Measurements from ENCODE around the gene TRMT61A.
A peak's percentile ranks its signal among the peaks of the same experiment; 100 is the strongest.

Gene TRMT61A

DNA sequence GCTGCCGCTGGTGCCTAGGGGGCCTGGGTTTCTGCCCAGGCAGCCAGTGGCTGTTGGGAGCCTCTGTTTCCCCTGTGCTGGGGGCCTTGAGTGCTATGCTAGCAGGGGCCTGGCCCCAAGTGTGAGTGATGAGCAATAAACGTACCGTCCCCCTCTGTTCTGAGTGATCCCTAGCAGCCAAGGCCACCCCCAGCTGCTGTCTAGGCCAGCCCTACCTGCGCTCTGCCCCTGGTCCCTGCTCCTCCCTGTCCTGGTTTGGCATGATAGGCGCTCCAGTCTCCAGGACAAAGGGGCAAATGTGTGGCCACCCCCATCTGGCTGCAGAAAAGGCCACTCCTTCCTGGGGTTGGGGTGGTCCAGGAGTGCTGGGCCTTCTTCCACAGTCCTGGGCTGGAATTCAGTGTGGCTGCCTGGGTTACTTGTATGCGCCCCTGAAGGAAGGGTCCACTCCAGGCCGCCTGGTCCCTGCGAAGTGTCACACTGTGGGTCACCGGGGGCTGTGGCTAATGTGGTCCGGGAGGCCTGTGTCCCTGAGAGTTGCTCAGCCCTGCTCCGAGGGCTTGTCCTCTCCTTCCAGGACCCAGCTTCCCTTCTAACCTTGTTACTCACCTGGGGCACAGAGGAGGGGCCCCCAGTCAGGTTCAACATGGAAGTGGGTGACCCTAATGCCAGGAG, 7.0 kb downstream of the TRMT61A start:
- no peak for DNase-seq

DNA sequence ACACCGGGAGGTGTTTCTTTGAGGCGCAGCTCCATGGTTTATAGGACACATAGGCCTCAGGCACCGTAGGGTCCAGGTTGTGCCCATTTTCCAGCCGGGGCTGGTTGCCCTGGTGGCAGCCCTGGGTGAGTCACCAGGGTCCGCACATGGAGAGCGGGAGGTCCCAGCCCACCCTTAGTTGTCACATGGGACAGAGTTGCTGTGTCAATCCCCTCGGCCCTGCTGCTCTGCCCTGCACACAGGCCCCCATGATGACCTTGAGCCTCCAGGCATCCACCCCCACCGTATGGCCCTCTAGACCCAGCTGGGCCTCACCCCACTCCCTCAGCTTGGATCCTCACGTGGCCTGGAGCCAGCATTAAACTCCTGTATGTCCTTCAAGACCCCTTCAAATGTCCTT, 7.7 kb downstream of the TRMT61A start:
- no peak for DNase-seq

DNA sequence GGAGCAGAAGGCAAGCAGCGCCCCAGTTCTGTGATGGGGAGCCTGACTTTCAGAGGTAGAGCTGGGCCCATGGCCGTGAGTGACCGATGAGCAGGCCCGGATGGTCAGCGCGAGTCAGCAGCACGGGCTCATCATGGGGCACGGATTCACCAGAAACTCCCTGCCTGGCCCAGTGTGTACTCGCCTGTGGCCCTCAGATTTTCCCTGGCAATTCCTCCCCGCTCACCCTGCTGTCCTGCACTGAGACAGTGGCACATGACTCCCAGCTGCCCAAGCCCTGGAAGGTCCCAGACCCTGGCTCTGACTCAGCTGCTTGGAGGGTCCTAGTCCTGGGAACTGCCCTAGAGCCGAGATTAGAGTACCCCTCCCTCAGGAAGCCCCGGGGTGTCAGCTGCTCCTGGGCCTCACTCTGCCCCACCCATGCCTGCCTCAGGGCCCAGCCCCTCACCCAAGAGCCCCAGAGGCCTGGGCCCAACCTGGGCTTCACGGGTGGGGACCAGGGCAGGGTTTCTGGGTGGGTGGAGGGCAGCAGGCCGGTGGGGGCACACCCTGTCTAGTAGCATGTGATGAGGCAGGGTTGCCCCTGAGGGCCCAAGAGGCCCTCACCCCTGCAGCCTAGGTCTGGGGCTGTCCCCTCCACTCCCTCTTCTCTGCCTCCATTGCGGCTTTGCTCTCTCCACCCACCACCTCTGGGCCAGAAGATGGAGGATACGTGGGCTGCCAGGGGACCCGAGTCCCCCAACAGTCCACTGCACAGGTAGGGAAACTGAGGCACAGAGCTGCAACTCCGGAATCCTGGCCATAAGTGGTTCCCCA, 8.4 kb downstream of the TRMT61A start:
- DNase-seq: no peak

DNA sequence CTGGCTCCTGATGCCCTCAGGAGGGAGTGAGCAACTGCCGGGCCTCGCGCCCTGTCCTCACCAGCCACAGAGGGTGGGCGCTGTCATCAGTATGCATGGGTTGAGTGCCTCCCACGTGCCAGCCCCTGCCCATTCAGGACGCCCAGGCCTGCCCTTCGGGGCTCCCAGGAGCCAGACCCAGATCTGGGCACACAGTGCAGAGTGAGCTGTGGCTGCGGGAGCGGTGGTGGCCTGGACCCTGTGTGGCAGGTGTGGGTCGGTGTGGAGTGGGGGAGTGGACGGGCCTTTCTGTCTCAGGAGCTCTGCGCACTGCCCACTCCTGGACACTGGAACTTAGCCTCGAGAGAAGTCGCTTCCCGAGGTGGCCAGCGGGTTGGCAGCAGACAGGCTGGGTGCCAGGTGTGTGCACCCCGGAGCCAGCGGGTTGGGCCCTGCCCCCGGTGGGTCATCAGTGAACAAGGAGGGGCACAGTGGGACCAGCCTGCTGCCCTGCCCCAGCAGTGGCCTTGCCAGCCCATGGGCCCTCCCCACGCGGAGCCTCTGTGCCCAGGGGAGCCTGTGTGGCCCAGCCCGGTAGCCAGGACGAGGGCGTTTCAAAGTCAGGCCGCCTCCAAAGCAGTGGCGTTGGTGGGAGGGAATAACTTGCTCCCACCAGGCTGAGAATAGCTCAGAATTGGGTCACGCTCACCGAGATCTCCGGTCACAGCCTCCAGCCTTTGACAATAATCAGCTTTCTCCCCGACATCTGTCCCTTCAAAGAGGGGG, 9.5 kb downstream of the TRMT61A start:
- DNase-seq: no peak

DNA sequence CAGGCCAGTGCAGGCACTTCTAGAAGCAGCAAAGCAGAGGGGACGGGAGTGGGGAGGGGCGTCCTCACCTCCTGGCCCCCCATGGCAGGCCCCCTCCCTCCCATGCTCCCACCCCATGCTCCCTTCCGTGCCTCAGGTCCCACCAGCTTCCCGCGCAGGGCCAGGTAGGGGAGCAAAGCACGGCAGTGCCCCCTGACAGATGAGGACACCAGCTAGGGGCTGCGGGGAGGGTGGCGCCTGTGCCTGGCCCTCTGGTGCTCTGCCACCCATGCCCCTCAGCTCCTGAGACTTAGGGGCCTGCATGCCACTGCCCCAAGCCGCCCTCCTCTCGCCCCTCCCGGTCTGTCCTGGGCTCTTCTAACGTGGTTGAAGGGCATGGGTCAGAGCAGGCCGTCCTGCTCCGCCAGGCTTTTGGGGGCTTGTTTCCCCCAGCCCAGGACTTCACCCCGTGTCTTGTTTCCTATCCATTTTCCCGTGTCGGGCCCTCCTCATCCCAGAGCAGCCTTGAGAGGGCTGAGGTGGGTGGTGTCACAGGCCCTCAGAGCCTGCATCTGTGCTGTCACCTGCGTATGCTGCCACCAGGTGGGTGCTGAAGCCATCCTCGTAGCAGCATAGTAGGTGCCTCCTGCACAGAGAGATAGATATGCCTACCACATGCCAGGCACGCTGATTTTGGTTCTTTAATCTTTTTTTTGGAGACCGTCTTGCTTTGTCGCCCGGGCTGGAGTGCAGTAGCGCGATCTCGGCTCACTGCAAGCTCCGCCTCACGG, 10.2 kb downstream of the TRMT61A start:
- DNase-seq: no peak

DNA sequence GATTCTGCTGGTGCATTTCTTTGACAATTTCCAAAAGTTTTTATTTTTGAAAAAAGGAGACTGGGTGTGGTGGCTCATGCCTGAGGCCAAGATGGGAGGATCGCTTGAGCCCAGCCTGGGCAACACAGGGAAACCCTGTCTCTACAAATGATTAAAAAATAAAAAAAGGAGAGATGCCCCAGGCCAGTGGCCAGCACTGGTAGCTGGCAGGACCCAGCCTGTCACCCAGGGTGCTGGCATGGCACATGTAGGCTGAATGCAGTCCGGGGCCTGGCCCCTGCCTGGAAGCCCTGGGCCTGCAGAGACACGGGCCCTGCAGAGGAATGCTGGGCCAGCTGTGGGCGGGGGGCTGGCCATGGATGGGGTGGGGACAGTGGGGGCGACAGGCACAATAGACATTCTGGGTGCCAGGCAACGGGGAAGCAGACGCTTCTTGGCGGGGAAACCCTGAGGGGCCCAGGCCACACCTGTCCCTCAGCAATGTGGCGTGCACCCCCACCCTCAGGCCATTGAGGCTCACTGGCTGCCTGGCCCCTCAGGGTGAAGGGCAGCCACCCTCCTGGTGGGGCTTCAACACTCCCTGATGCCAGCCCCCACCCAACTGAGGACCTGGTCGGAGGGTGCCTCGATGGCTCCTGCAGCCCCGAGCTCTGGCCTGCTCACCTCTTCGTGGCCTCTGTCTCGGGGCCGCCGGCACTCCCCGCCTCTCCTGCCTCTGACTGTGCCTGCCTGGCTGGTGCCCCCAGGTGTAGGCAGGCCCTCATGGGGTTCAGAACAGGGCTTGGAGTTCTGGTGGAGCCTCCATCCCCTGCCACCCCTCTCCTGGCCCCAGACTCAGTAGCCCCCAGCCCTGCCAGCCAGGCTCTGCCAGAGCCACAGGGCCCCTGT, 12.1 kb downstream of the TRMT61A start:
- no peak for DNase-seq

DNA sequence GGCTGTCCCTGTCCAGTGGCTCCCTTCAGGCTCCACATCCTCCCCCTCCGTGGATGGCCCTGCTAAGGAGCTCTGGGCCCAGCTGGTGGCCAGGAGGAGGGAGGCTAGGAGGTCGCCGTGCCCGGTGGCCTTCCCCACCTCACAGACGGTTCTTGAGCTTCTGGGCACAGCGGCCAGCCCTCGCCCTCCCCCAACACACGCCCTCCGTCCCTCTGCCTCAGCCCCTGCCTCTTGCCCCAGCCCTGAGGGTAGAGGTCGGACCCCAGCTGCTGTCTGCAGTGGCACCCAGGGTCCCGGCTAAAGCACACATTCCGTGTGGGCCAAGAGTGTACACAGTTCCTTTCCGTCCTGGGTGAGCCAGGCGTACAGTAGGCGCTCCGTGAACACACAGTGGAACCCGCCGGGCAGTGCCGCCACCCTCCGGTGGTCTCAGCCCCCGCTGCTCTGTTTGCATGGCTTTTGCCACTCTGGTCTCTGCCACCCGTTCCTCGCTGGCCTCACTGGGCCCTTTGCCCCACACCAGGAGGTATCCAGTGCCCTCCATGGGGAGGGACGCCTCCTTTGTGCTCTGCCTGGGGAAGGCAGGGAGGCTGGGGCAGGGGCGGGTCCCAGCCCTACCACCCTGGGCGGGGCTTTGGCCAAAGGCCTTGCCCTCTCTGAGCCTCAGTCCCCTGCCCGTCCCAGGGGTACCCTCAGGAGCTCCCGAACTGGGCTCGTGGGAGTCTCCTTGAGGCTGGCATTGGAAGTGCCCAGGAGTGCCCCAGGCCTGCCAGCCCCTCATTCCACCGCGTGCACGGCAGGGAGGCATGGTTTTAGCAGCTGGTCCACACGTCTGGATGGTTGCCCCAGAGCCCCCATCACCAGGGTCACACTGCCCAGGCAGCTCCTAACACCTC, 13.0 kb downstream of the TRMT61A start:
- DNase-seq: no peak

DNA sequence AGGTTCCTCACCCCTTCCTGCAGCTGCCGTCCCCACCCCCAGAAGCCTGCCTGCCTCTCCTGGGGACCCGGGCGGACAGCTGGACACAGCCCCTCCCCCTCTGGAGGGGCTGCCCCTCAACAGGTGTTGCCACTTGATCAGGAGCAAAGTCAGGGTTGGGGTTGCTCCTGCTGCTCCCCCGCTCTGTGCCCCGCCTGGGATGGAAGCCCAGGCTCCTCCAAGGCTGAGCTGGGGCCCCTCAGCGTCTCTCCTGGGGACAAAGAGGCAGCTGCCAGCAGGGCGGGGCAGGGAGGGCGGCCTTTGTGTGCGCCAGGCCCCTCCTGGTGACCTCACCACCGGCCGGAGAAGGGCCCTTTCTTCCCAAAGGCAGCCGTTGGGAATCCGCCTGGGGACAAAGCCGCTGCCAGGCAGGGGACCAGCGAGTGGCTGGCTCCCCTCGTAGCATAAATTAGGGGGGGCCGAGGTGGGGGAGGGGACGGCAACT, 13.7 kb downstream of the TRMT61A start:
- peak; percentile 55 for DNase-seq

DNA sequence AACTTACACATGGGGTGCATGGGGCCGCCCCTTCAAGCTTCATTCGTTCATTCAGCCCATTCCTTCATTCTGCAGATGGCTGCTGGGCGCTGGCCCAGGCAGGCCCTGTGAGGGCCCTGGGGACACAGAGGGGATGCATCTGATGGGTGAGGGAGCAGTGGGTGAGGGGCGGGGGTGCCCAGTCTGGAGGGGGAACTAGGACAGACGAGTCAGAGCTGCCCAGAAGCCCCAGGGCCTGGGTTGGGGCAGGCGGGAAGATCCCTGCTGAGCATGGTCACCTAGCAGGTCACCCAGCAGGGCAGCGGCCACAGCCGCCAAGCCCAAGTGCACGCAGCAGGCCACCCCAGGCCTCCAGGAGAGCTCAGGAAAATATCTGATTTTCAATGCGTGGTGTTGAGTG, 14.1 kb downstream of the TRMT61A start:
- no peak for DNase-seq

DNA sequence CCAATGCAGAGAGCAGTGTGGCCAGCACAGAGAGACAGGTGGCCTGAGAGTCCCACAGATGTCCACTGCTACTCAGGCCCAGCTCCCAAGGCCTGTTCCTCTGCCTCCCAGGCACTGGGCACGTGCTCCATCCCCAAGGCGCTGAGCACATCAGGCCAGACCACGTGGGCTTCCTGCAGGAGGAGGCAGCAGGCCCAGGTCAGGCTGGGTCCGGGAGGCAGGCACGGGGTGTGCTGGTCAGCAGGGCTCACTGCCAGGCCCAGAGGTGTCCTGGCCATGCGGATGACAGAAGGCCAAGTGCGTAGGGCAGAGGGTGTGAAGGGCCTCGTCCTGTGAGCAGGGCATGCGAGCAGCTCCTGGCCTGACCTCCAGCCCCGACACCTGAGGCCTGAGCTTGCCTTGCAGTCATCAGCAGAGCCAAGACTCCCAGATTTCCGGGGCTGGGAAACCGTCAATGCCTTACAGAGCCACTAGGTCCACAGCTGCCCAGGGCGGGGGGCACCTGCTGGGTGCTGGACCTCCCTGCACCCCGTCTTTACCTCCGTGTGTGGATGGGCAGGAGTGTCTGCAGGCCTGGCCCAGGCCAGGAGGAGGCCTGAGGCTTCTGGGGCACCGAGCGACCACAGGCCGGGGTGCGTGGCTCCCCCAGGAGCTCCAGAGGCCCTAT, 14.9 kb downstream of the TRMT61A start:
- DNase-seq: no peak

DNA sequence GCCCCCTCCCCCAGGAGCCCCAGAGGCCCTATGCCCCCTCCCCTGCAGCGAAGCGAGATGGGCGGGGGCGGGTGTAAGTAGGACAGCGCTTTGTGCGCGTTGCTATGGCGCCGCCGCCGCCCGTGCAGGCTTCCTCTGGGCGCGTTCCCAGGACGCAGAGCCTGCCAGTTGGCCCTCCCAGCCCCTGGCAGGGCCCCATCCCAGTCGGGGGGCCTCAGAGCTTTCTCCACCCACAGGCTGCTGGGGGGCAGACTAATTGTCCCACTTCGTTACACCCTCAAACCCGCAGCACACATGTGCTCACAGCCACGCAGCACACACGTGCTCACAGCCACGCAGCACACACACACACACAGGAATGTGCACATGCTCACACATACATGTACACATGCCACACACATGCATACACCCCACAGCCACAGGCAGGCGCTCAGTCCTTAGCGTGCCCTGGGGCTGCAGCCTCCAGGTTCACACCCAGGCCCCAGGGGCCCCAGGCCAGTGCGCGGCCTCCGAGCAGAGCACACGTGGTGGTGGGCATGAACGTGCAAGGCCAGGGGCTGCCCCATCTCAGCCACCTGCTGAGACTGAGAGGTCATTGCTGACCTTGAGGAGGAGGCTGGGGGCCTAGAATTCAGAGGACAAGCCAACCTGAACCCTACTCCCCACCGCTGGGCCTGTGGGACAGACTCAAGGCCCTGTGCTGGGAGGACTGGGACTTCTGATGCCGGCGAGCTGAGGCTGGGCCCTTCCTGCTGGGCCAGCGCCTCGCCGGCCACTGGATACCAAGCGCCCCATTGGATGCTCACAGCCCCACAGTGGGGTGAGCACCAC, 15.6 kb downstream of the TRMT61A start:
- no peak for DNase-seq

DNA sequence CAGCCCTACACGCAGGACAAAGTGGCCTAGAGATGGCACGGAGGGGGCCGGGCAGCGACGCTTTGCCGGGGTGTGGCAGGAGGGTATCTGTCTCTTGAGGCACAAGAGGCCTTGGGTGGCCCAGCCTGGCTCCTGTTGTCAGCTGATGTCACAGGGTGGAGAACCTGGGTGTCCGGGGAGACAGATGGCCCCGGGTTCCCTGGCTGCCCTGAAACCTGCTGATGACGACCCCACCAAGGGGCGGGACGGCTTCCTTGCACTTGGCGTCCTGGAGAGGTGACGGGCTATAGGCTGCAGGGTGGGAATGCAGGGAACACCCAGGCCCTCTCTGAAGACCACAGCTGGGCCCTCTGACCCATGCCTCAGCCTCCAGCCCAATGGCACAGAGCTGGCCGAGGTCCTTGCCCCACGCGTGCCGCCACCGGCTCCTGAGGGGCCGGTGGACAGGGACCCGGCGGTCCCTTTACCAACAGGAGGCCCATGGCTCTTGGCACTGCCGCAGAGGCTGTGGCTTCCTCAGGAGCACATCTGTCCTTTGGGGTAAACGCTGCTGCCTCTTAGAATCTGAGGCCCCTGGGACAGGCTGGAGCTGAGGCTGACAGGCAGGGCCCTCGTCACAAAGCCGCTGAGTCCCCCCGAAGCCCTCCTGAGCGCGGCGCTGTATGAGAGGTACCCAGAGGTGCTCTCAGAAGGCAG, 16.4 kb downstream of the TRMT61A start:
- DNase-seq: no peak

DNA sequence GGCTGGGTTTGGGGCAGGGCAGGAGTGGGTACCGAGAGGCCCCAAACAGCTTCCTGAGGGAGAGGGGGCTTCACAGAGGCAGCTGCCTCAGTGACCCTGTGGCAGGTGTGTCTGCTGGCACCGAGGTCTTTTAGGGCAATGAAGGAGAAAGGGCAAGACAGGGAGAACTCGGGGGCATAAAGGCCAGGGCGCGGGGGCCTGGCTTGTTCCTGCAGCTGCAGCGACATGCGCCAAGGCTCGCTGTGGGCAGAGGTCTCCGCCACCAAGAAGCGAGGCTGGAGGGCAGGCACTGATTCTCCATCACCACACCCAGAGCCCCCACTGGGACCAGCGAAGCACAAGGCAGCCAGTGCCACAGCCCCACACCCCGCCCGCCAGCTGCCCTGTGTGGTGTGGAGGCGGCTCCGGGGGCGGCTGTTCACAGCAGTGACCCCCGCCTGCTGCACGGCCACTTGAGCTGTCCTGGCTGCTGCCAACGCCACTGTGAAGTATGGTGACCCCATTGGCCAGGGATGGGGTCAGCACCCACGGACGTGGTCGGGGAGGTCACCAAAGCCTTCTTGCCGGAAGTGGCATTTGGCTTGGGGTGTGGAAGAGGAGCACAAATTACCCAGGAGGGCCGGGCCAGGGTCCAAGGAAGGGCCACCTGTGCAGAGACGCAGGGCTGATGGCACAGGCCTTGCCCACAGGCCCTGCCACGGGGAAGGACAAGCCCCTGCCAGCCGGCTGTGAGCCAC, 17.1 kb downstream of the TRMT61A start:
- no peak for DNase-seq

DNA sequence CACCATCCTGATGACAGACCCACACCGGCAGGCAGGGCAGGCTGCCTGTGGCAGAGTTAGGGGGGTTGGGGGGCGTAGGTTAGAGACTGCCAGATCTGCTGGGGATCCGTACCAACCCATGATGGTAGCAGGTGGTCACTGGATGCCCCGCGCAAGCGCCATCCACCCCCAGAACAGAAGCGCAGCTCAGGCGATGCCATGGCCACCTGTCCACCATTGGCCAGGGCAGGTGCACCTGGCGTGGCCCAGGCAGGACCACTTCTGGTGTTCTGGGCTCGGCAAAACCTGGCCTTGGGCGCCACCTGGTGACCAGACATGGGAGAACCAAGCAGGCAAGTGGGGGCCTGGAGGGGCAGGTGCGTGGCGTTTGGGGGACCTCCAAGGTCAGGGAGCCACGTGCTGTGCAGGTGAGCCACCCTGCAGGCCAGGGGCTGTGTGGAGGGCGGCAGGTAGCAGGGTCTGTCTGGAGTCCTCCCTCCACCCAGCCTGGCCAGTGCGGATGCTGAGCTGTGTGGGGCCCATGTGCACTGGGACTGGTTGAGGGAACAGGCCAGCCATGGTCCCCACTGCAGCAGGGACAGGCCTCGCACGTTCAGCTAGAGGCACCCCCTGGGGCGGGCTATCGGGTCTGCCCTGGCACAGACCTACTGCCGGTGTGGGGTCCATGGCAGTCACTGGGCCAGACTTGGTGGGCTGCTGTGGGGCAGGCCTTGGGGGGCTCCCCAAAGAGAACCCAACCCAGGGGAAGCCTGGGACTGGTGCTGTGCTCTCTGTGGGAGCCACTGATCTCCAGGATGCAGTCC, 17.9 kb downstream of the TRMT61A start:
- DNase-seq: peak; percentile 68

DNA sequence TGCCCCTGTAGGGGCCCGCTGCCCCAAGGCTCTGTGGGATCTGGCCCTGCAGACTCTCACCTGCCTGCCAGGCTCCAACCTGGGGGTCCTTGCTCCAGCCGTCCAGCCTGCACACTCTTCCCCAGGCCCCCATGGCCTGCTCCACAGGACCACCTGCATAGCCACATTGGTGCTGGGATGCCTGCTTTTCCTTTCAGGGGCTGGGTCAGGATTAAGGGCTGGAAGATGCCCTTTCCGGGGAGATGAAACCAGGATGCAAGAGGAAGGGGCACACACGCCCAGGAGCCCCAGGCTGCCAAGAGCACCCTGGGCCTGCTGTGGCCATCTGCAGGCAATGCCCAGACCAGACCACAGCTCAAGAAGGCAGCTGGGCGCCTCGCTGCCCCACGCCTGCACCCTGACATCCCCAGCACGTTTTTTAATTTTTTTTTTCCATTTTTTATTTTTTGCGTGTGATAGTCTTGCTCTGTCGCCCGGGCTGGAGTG, 18.5 kb downstream of the TRMT61A start:
- DNase-seq: no peak

DNA sequence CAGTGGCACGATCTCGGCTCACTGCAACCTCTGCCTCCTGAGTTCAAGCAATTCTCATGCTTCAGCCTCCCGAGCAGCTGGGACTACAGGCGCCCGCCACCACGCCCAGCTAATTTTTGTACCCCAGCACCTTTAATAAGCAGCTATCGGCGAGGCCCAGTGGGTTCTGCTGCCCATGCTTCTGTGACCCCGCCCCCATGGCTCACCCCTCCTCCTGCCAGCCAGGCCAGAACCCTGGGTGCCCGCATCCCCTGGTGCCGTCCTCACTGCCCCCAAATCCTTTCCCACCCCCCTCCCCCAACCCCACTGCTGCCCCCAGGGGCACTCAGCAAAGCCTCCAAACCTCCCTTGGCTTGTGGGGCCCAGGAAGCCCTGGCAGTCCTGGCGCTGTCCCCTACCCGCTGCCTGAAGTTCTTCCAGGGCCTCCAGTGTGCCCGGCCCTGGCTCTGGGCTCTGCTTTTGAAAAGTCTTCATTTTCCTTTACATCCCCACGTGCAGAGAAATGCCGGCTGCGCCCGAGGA, 19.0 kb downstream of the TRMT61A start:
- no peak for DNase-seq

All from NCI-H510A (cell line).